K562 (cell line): Measurements from ENCODE around the gene SH3TC1. TPM values are rescaled to one million over a fixed set of nuclear protein-coding genes. Genes with fewer than 3 reads are reported as not detected.

Experiments
- ATAC-seq: fragments of 200-7000 bp; cut with Tn5 transposase; 3 replicates; pipeline ENCODE4 v1.9.1; 2020; ENCODE audit warnings: moderate library complexity
- BruUV-seq: library from RNA; stranded (reverse); fragments of 400-500 nt; replicated peaks from 2 replicates; lab custom pipeline; 2021; lab: Mats Ljungman, UMichigan
- CTCF ChIA-PET: fragments of 300-600 bp; formaldehyde crosslinking; extraction: SDS; loops from one replicate; lab custom pipeline; 2021; ENCODE audit warnings: low intra/inter-chr PET ratio; lab: Yijun Ruan, JAX
- POLR2A ChIA-PET: fragments of 300-600, 350-650 bp; sonication (Branson Sonifier 250); formaldehyde crosslinking; extraction: SDS; loops from one replicate; lab custom pipeline; 2021; ENCODE audit warnings: antibody characterized with exemption, inconsistent platforms; lab: Yijun Ruan, JAX
- DNase-seq, 4 experiments: peaks; one replicate each; pipeline versions ENCODE4 v3.0.0 to v3.0.0-alpha.2; 2011 to 2018; ENCODE audit warnings: low spot score in 3 of 4, mixed read lengths in 3 of 4; ENCODE audit errors: extremely low read depth in 1 of 4
- FAIRE-seq: peaks from 2 replicates; lab custom pipeline; 2011; peaks lifted over from hg19 to GRCh38; lab: Jason Lieb, UNC
- H2AFZ ChIP-seq: 2 replicates; pipeline ENCODE4 v1.6.0; 2011; ENCODE audit warnings: low read depth, low read length, control low read depth, inconsistent platforms
- H3K27ac ChIP-seq: fragments of 200-600 bp; 3 replicates; pipeline ENCODE4 v1.8.0; 2011; ENCODE audit warnings: low read depth, mild to moderate bottlenecking, control low read depth, inconsistent platforms, low read length, moderate library complexity, mixed read lengths; ENCODE audit errors: extremely low read depth
- H3K27me3 ChIP-seq, 2 experiments: fragments of 300-600 bp in 1 of 2; 2 replicates in 1 of 2; 3 replicates in 1 of 2; pipeline versions ENCODE4 v1.6.0 to v1.8.0; 2011; ENCODE audit warnings: inconsistent platforms in 2 of 2, low read length in 2 of 2, mild to moderate bottlenecking in 1 of 2, mixed read lengths in 1 of 2, moderate library complexity in 1 of 2; ENCODE audit not compliant: control insufficient read depth in 2 of 2, insufficient read depth in 2 of 2
- H3K36me3 ChIP-seq: fragments of 300-600 bp; 3 replicates; pipeline ENCODE4 v1.8.0; 2011; ENCODE audit warnings: mild to moderate bottlenecking, low read length, inconsistent platforms; ENCODE audit not compliant: control insufficient read depth, insufficient read depth
- H3K4me1 ChIP-seq, 2 experiments: fragments of 200-600 bp in 1 of 2; replicated peaks in 1 of 2; 2 replicates in 1 of 2; 3 replicates in 1 of 2; pipeline versions ENCODE4 v1.5.1 to v1.8.0; 2011; ENCODE audit warnings: inconsistent platforms in 2 of 2, low read length in 2 of 2, mild to moderate bottlenecking in 1 of 2, mixed read lengths in 1 of 2, moderate library complexity in 1 of 2; ENCODE audit not compliant: control insufficient read depth in 2 of 2, insufficient read depth in 2 of 2
- H3K4me2 ChIP-seq: 2 replicates; pipeline ENCODE4 v1.6.1; 2011; ENCODE audit warnings: low read length, control low read depth, inconsistent platforms, mixed read lengths; ENCODE audit not compliant: insufficient read depth
- H3K4me3 ChIP-seq: fragments of 200-600 bp; sonication (generic), shearing (Covaris generic); 2 replicates; pipeline ENCODE4 v1.5.1; 2016; ENCODE audit warnings: control low read depth, inconsistent platforms
- H3K79me2 ChIP-seq: fragments of 200-600 bp; 3 replicates; pipeline ENCODE4 v1.8.0; 2011; ENCODE audit warnings: low read length, inconsistent platforms; ENCODE audit not compliant: control insufficient read depth, insufficient read depth
- H3K9ac ChIP-seq, 2 experiments: 2 replicates each; pipeline versions ENCODE4 v1.6.0 to v1.6.1; 2011; ENCODE audit warnings: low read depth in 2 of 2, low read length in 2 of 2, control low read depth in 1 of 2, inconsistent platforms in 1 of 2, mild to moderate bottlenecking in 1 of 2, mixed read lengths in 1 of 2; ENCODE audit not compliant: insufficient read depth in 1 of 2
- H3K9me1 ChIP-seq: one replicate; pipeline ENCODE4 v1.6.0; 2011; ENCODE audit warnings: inconsistent platforms, mild to moderate bottlenecking, low read length, moderate library complexity; ENCODE audit not compliant: control insufficient read depth, insufficient read depth
- H3K9me3 ChIP-seq: replicated peaks from 2 replicates; pipeline ENCODE4 v1.5.1; 2011; ENCODE audit warnings: low read depth, low read length, inconsistent platforms; ENCODE audit not compliant: control insufficient read depth, insufficient read depth
- H4K20me1 ChIP-seq: replicated peaks from 2 replicates; pipeline ENCODE4 v1.6.1; 2011; ENCODE audit warnings: low read length, inconsistent platforms, mixed read lengths; ENCODE audit not compliant: control insufficient read depth, insufficient read depth
- BRD4 ChIP-seq: fragments of 200-600 bp; sonication (generic); IDR thresholded peaks from 2 replicates; pipeline ENCODE4 v1.6.1; 2017; ENCODE audit warnings: inconsistent platforms
- CREB5 ChIP-seq: fragments of 250-450 bp; sonication (Bioruptor Pico); IDR thresholded peaks from 2 replicates; pipeline ENCODE4 v1.5.0; 2020; ENCODE audit warnings: mild to moderate bottlenecking
- ETV5 ChIP-seq: sonication (generic); formaldehyde crosslinking; IDR thresholded peaks from 2 replicates; pipeline ENCODE4 v1.4.0; 2020; ENCODE audit warnings: low read depth, mild to moderate bottlenecking, missing genetic modification reagents
- HINFP ChIP-seq: fragments of 450-650 bp; conservative IDR thresholded peaks from 2 replicates; pipeline ENCODE4 v1.6.1; 2016; ENCODE audit warnings: missing genetic modification characterization, low read depth, mild to moderate bottlenecking, control low read depth, missing compliant biosample characterization
- NRF1 ChIP-seq, 2 experiments: fragments of 450-650 bp; IDR thresholded peaks in 1 of 2; conservative IDR thresholded peaks in 1 of 2; 2 replicates each; pipeline ENCODE4 v1.6.1; 2014; ENCODE audit warnings: mild to moderate bottlenecking in 2 of 2
- RBM14 ChIP-seq: fragments of 200-400 bp; formaldehyde crosslinking; IDR thresholded peaks from 2 replicates; pipeline ENCODE4 v1.6.1; 2018; ENCODE audit warnings: low read depth, mild to moderate bottlenecking, low read length, moderate library complexity, borderline replicate concordance; ENCODE audit not compliant: insufficient read depth
- RFX1 ChIP-seq: fragments of 450-650 bp; IDR thresholded peaks from 2 replicates; pipeline ENCODE4 v1.6.1; 2016; ENCODE audit warnings: mild to moderate bottlenecking, moderate library complexity
- ZFP36 ChIP-seq: fragments of 150-350 bp; IDR thresholded peaks from 2 replicates; pipeline ENCODE4 v1.6.1; 2018; ENCODE audit warnings: low read length, low read depth; ENCODE audit not compliant: partially characterized antibody
- ZNF75A ChIP-seq: fragments of 450-650 bp; formaldehyde crosslinking; IDR thresholded peaks from 2 replicates; pipeline ENCODE4 v1.4.0; 2020; ENCODE audit warnings: mild to moderate bottlenecking
- WGBS: fragments of 100-300 bp; shearing (Covaris generic); methylation state at CpG from one replicate; pipeline ENCODE4 v1.1.6; 2016; ENCODE audit warnings: low coverage, mixed read lengths; ENCODE audit not compliant: insufficient coverage; ENCODE audit errors: missing lambda C conversion rate; 5-methylcytosine and 5-hydroxymethylcytosine counted together
- in situ Hi-C: fragments of 300-500 bp; cut with MboI; formaldehyde crosslinking; loops from 4 replicates; pipeline ENCODE4 v1.15.0; 2018; ENCODE audit warnings: inconsistent platforms, mixed read lengths
- intact Hi-C: fragments of 100-400 bp; cut with micrococcal nuclease; formaldehyde crosslinking; loops from 2 replicates; pipeline ENCODE4 v1.14.2; 2022
- polyA plus RNA-seq, 8 experiments: library from polyadenylated mRNA; depleted of rRNA in 4 of 8; stranded (reverse) in 5 of 8; unstranded in 3 of 8; fragments of >200 nt; fragmentation: Nextera tagmentation in 2 of 8; fragmentation: Illumina TruSeq in 1 of 8; extraction: Ambion mirVana in 2 of 8; extraction: Trizol in 1 of 8; gene quantifications; 2 replicates each; pipeline versions ENCODE4 v1.2.1 to v1.2.3, GENCODE V29; 2011 to 2014; ENCODE audit warnings: inconsistent platforms in 1 of 8, missing spikeins in 1 of 8
- total RNA-seq, 7 experiments: library from RNA; depleted of rRNA in 6 of 7; stranded (reverse); fragments of >200 nt in 6 of 7; fragmentation: Illumina TruSeq in 2 of 7; extraction: Trizol in 2 of 7; gene quantifications; 2 replicates each; pipeline versions ENCODE4 v1.2.1 to v1.2.3, GENCODE V29; 2011 to 2021; ENCODE audit warnings: low replicate concordance in 1 of 7

SH3TC1 gene
- total and polyA plus RNA-seq, 9 of the 15 experiments (the other 6 are each of a cell fraction or from before 2014, with no cell fraction given), result 0.04 to 2.1 (median 0.48) TPM; not detected in 1

- Histone ChIP-seq H3K27me3 (peaks cover 0 to 12% of the 10 kb centered on the region in 2 experiments; a peak in 2 of 5 replicates), H3K9ac (no peak overlapping the region; a peak in 1 of 4 replicates), H3K36me3 (no peaks in the 10 kb centered on the region), H2AFZ (no peak overlapping the region), H3K27ac (no peak overlapping the region), H4K20me1 (peaks cover 4% of the 10 kb centered on the region; the same call in 1 of the 2 replicates), H3K4me1 (peaks cover under 1 to 22% of the 10 kb centered on the region in 2 experiments; a peak in 3 of 5 replicates), H3K79me2 (no peaks in the 10 kb centered on the region), H3K9me3 (no peaks in the 10 kb centered on the region), H3K9me1 (no peaks in the 10 kb centered on the region), H3K4me2 (no peak overlapping the region), H3K4me3 (no peak overlapping the region)
- no peak for FAIRE-seq
- WGBS, result 35% methylated on average over 16 of the region's 29 CpGs
- ChIA-PET CTCF (interaction anchor here (1.1 kb wide), 1 partner anchor 165 kb away, joined by 4 read pairs; no protein-coding TSS in a partner anchor), POLR2A (interaction anchor here (0.6 to 2.2 kb wide), 2 partner anchors 10 to 173 kb away, joined by 3 to 5 read pairs; no protein-coding TSS in a partner anchor)
- TF ChIP-seq ZFP36 (peak; percentile 65), BRD4 (no peak)
- intact Hi-C loops (loop anchor here (5.0 kb wide), 1 partner anchor 60 kb away; no protein-coding TSS in a partner anchor), in situ Hi-C loops (no loop called here)
- no peak for DNase-seq
- BruUV-seq, result no TSS peak
- ATAC-seq, result no peak
These were observed 38.3 kb downstream of the SH3TC1 start for GRCh38 chr4:8237256-8237989.

GRCh38 chr4:8238036-8238511 is 39.0 kb downstream of the SH3TC1 start:
- Histone ChIP-seq H3K27me3 (peaks cover 0 to 12% of the 10 kb centered on the region in 2 experiments; a peak in 2 of 5 replicates), H3K4me2 (no peak overlapping the region), H3K4me3 (no peak overlapping the region), H2AFZ (no peak overlapping the region), H4K20me1 (peaks cover 4% of the 10 kb centered on the region; the same call in 1 of the 2 replicates), H3K9me1 (no peaks in the 10 kb centered on the region), H3K79me2 (no peaks in the 10 kb centered on the region), H3K36me3 (no peaks in the 10 kb centered on the region), H3K9ac (no peak overlapping the region), H3K4me1 (peaks cover 6 to 25% of the 10 kb centered on the region in 2 experiments; a peak in 3 of 5 replicates), H3K27ac (no peak overlapping the region), H3K9me3 (no peaks in the 10 kb centered on the region)
- in situ Hi-C loops (no loop called here), intact Hi-C loops (loop anchor here (5.0 kb wide), 1 partner anchor 61 kb away; no protein-coding TSS in a partner anchor)
- 20% methylated on average over 11 of the region's 14 CpGs for WGBS
- BruUV-seq, result no TSS peak
- DNase-seq (no peak), FAIRE-seq (no peak), ATAC-seq (no peak)
- TF ChIP-seq NRF1 (conservative IDR thresholded peaks at IDR 0.05 in 1 of 2, IDR thresholded peaks at IDR 0.05 in 1 of 2), result no peak
- no peak for TF ChIP-seq RBM14
- no peak for TF ChIP-seq CREB5
- TF ChIP-seq RFX1, result no peak
- TF ChIP-seq ZNF75A, result no peak
- no peak for TF ChIP-seq HINFP
- no peak for TF ChIP-seq ETV5 (CRISPR knock-in tag)
- ChIA-PET POLR2A (interaction anchor here (0.6 kb wide), 1 partner anchor 10 kb away, joined by 3 read pairs; no protein-coding TSS in a partner anchor), CTCF (no interaction called here)
